ENCODE data around the gene PTPN3. TPM values are rescaled to one million over a fixed set of nuclear protein-coding genes. Genes with fewer than 3 reads are reported as not detected.

The PTPN3 gene
- total RNA-seq, 1 experiment from 2014 or later, result 20.8 TPM

GRCh38 chr9:109387856-109388255, 110.3 kb downstream of the PTPN3 start (continued):
- TF ChIP-seq ZNF274 (IDR thresholded peaks at IDR 0.05; ENCODE audit: low read depth, low read length) (no peak), MAX (IDR thresholded peaks at IDR 0.05) (no peak), POLR2AphosphoS5 (IDR thresholded peaks at IDR 0.05; ENCODE audit: low read depth, low read length) (no peak)

DNA sequence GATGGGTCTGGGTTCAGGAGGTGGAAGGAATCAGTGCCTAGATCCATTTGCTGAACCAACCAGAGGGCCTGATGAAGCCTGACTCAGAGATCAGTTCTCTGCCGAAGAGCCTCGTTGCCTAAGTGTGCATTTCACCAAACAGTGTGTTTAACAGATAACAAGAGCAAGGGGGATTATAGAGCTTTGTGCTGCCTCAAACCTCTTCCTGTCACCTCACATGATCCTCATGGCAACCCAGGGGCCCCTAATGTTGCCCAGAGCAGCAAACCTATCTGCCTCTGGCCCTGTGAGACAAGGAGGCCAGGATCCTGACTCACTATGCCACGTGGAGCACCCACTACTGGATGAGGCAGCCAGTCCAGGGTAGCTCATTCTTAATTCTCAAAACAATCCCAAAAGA, 110.9 kb downstream of the PTPN3 start:
- no peak for TF ChIP-seq CTCF (IDR thresholded peaks at IDR 0.05 in 2 of 3, conservative IDR thresholded peaks at IDR 0.05 in 1 of 3; ENCODE audit: borderline replicate concordance in 1 of 3, insufficient read depth in 1 of 3, low read depth in 2 of 3, low read length in 2 of 3)
- no peak for TF ChIP-seq EZH2phosphoT487 (IDR thresholded peaks at IDR 0.05; ENCODE audit: borderline replicate concordance)
- TF ChIP-seq, protein P1, sequence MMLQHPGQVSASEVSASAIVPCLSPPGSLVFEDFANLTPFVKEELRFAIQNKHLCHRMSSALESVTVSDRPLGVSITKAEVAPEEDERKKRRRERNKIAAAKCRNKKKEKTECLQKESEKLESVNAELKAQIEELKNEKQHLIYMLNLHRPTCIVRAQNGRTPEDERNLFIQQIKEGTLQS (IDR thresholded peaks at IDR 0.05), result no peak
- no peak for TF ChIP-seq POLR2A (IDR thresholded peaks at IDR 0.05; ENCODE audit: borderline replicate concordance, extremely low read depth, insufficient read depth, insufficient read length)
- TF ChIP-seq SP1 (IDR thresholded peaks at IDR 0.05; ENCODE audit: low read depth), result no peak
- no peak for TF ChIP-seq SRF (IDR thresholded peaks at IDR 0.05; ENCODE audit: low read depth)
- no peak for TF ChIP-seq ZFX (IDR thresholded peaks at IDR 0.05)
- no peak for TF ChIP-seq YY1 (IDR thresholded peaks at IDR 0.05; ENCODE audit: extremely low read depth, insufficient replicate concordance, low read depth, low read length)
- no peak for TF ChIP-seq JUND (IDR thresholded peaks at IDR 0.05)
- no peak for TF ChIP-seq CEBPB (IDR thresholded peaks at IDR 0.05; ENCODE audit: low read depth)
- TF ChIP-seq SIN3A (IDR thresholded peaks at IDR 0.05; ENCODE audit: low read depth), result no peak
- TF ChIP-seq RAD21 (IDR thresholded peaks at IDR 0.05; ENCODE audit: low read depth), result no peak
- TF ChIP-seq FOSL1 (IDR thresholded peaks at IDR 0.05; ENCODE audit: low read depth), result no peak
- TF ChIP-seq POLR2AphosphoS5 (IDR thresholded peaks at IDR 0.05; ENCODE audit: low read depth, low read length), result no peak
- TF ChIP-seq ZNF274 (IDR thresholded peaks at IDR 0.05; ENCODE audit: low read depth, low read length), result no peak
- TF ChIP-seq, protein P2, sequence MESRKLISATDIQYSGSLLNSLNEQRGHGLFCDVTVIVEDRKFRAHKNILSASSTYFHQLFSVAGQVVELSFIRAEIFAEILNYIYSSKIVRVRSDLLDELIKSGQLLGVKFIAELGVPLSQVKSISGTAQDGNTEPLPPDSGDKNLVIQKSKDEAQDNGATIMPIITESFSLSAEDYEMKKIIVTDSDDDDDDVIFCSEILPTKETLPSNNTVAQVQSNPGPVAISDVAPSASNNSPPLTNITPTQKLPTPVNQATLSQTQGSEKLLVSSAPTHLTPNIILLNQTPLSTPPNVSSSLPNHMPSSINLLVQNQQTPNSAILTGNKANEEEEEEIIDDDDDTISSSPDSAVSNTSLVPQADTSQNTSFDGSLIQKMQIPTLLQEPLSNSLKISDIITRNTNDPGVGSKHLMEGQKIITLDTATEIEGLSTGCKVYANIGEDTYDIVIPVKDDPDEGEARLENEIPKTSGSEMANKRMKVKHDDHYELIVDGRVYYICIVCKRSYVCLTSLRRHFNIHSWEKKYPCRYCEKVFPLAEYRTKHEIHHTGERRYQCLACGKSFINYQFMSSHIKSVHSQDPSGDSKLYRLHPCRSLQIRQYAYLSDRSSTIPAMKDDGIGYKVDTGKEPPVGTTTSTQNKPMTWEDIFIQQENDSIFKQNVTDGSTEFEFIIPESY (IDR thresholded peaks at IDR 0.05; ENCODE audit: extremely low read depth, insufficient replicate concordance, low read length), result no peak
- TF ChIP-seq TCF7L2 (IDR thresholded peaks at IDR 0.05; ENCODE audit: borderline replicate concordance, extremely low read depth, insufficient read depth, insufficient read length), result no peak
- intact Hi-C loops (cut with micrococcal nuclease), result no loop called here
- H3K9me3 ChIP-seq (ENCODE audit: control insufficient read depth in 1 of 2, insufficient read depth in 1 of 2, low read depth in 1 of 2, low read length in 2 of 2), result no peaks in the 10 kb centered on the region
- H3K4me1 ChIP-seq (ENCODE audit: control insufficient read depth in 1 of 2, insufficient read depth in 2 of 2, low read length in 2 of 2), result no peaks in the 10 kb centered on the region
- H3K36me3 ChIP-seq (ENCODE audit: control insufficient read depth in 1 of 2, insufficient read depth in 2 of 2, low read length in 2 of 2), result peaks cover 31 to 42% of the 10 kb centered on the region in 2 experiments
- no peak overlapping the region for H3K4me3 ChIP-seq (replicated peaks in 1 of 2; ENCODE audit: low read depth in 1 of 2, low read length in 2 of 2)
- H3K4me2 ChIP-seq (ENCODE audit: low read length), result no peak overlapping the region
- H3K9ac ChIP-seq (ENCODE audit: low read length), result no peak overlapping the region
- H2AFZ ChIP-seq (ENCODE audit: low read depth, low read length, poor library complexity, severe bottlenecking), result no peak overlapping the region
- no peak overlapping the region for H3K27ac ChIP-seq (ENCODE audit: low read depth, low read length)
- RAD21 ChIA-PET (ENCODE audit: low non-redundant PET in 1 of 2, low total read pairs in 2 of 2, uncharacterized antibody in 2 of 2, unreplicated experiment in 2 of 2), result no interaction called here
- no peak for ATAC-seq
- H3K9me2 ChIP-seq (ENCODE audit: insufficient read depth), result no peaks in the 10 kb centered on the region
- POLR2A ChIA-PET, result no interaction called here
- CTCF ChIA-PET, result no interaction called here
- H4K20me1 ChIP-seq (ENCODE audit: insufficient read depth), result no peaks in the 10 kb centered on the region
- no TSS peak for BruUV-seq (replicated peaks)
- H3K27me3 ChIP-seq (ENCODE audit: insufficient read depth, low read length), result no peaks in the 10 kb centered on the region
- DNase-seq (ENCODE audit: low read depth, low spot score), result no peak
- no peaks in the 10 kb centered on the region for H3K79me2 ChIP-seq (ENCODE audit: insufficient read depth, low read length)

All from HCT116 (cell line).